HL-60 (cell line): ENCODE results near the gene ITGB1.

Experiments used
- DNase-seq, 2 experiments: peaks; one replicate each; pipeline ENCODE4 v3.0.0-alpha.2; 2010 to 2020; ENCODE audit warnings: low read depth in 1 of 2, low spot score in 1 of 2
- H3K27ac ChIP-seq: fragments of 250-450 bp; sonication (Bioruptor Pico); replicated peaks from 2 replicates; pipeline ENCODE4 v1.5.1; 2020; ENCODE audit warnings: mild to moderate bottlenecking, moderate library complexity
- H3K27me3 ChIP-seq: fragments of 250-450 bp; sonication (Bioruptor Pico); 2 replicates; pipeline ENCODE4 v1.5.1; 2021; ENCODE audit warnings: mild to moderate bottlenecking, moderate library complexity; ENCODE audit not compliant: insufficient read depth, poor library complexity, severe bottlenecking
- H3K4me3 ChIP-seq: replicated peaks from 2 replicates; pipeline ENCODE4 v1.5.1; 2011; ENCODE audit warnings: mild to moderate bottlenecking, control low read depth, low read length; ENCODE audit not compliant: insufficient read depth
- CTCF ChIP-seq: IDR thresholded peaks from one replicate; pipeline ENCODE4 v1.5.1; 2011; ENCODE audit warnings: low read length, control low read depth, inconsistent platforms; ENCODE audit not compliant: insufficient read depth
- GABPA ChIP-seq: IDR thresholded peaks from 2 replicates; pipeline ENCODE4 v1.6.1; 2012; ENCODE audit warnings: low read depth
- POLR2AphosphoS5 ChIP-seq: IDR thresholded peaks from 2 replicates; pipeline ENCODE4 v1.6.1; 2012; ENCODE audit warnings: low read depth
- SPI1 ChIP-seq: IDR thresholded peaks from 2 replicates; pipeline ENCODE4 v1.6.1; 2012; ENCODE audit warnings: low read depth, mild to moderate bottlenecking, borderline replicate concordance
- TF ChIP-seq, protein P1 (sequence below): IDR thresholded peaks from 2 replicates; pipeline ENCODE4 v1.6.1; 2012; ENCODE audit warnings: low read depth; ENCODE audit not compliant: insufficient replicate concordance

Gene ITGB1

DNA sequence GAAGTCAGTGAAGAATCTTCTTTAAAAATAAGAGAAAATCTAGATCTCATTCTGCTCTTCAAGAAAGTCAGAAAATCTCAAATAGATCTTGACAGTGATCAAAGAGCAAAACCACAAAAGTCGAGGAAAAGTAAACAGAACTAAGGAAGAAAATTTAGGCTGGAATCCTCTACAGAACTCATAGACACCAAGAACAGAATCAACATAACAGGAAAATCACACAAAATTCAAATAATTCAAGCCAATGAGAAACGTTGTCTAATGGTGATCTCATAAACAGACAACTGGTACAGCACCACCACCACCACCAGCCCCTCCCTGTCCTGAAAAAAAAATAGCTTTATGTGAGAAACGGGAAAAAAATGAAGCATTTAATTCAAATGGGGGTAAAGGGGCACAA is 6.9 kb downstream of the ITGB1 start:
- Histone ChIP-seq H3K27me3 (no peaks in the 10 kb centered on the region), H3K4me3 (no peak overlapping the region), H3K27ac (no peak overlapping the region)
- no peak for DNase-seq
- TF ChIP-seq SPI1 (no peak), GABPA (no peak), CTCF (no peak), POLR2AphosphoS5 (no peak)
- TF ChIP-seq, protein P1, sequence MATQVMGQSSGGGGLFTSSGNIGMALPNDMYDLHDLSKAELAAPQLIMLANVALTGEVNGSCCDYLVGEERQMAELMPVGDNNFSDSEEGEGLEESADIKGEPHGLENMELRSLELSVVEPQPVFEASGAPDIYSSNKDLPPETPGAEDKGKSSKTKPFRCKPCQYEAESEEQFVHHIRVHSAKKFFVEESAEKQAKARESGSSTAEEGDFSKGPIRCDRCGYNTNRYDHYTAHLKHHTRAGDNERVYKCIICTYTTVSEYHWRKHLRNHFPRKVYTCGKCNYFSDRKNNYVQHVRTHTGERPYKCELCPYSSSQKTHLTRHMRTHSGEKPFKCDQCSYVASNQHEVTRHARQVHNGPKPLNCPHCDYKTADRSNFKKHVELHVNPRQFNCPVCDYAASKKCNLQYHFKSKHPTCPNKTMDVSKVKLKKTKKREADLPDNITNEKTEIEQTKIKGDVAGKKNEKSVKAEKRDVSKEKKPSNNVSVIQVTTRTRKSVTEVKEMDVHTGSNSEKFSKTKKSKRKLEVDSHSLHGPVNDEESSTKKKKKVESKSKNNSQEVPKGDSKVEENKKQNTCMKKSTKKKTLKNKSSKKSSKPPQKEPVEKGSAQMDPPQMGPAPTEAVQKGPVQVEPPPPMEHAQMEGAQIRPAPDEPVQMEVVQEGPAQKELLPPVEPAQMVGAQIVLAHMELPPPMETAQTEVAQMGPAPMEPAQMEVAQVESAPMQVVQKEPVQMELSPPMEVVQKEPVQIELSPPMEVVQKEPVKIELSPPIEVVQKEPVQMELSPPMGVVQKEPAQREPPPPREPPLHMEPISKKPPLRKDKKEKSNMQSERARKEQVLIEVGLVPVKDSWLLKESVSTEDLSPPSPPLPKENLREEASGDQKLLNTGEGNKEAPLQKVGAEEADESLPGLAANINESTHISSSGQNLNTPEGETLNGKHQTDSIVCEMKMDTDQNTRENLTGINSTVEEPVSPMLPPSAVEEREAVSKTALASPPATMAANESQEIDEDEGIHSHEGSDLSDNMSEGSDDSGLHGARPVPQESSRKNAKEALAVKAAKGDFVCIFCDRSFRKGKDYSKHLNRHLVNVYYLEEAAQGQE: no peak

GRCh38 chr10:32950591-32951108 is 7.4 kb downstream of the ITGB1 start:
- no peak for TF ChIP-seq POLR2AphosphoS5
- no peak for TF ChIP-seq CTCF
- TF ChIP-seq, protein P1: no peak
- TF ChIP-seq SPI1: no peak
- TF ChIP-seq GABPA: no peak

GRCh38 chr10:32949221-32949678 is 8.8 kb downstream of the ITGB1 start:
- Histone ChIP-seq H3K27me3 (no peaks in the 10 kb centered on the region), H3K4me3 (no peak overlapping the region), H3K27ac (no peak overlapping the region)
- no peak for DNase-seq
- no peak for TF ChIP-seq POLR2AphosphoS5
- TF ChIP-seq, protein P1: no peak
- TF ChIP-seq CTCF: no peak
- TF ChIP-seq SPI1: no peak
- no peak for TF ChIP-seq GABPA

More at GRCh38 chr10:32950591-32951108, 7.4 kb downstream of the ITGB1 start:
- Histone ChIP-seq H3K27ac (no peak overlapping the region), H3K4me3 (no peak overlapping the region), H3K27me3 (no peaks in the 10 kb centered on the region)
- DNase-seq: no peak
